ENCODE results near the gene DIS3L.
A peak's percentile ranks its signal among the peaks of the same experiment; 100 is the strongest.
"Not testable (repeated sequence)": the region's sequence is repeated elsewhere in the genome, so short reads cannot be mapped to it uniquely, and the experiment has no call there.

The DIS3L gene

GRCh38 chr15:66308531-66308930 is 15.2 kb downstream of the DIS3L start:
- Histone ChIP-seq H3K27ac (ENCODE audit: low read depth in 2 of 2, low read length in 2 of 2) (no peak overlapping the region), H3K9ac (ENCODE audit: low read depth in 1 of 2, low read length in 2 of 2) (no peak overlapping the region), H3K36me3 (ENCODE audit: control insufficient read depth in 2 of 2, insufficient read depth in 2 of 2, low read length in 2 of 2) (peaks cover 27 to 45% of the 10 kb centered on the region in 2 donors), H3K4me3 (ENCODE audit: low read length in 2 of 2) (no peak overlapping the region), H3K27me3 (ENCODE audit: control insufficient read depth in 2 of 2, insufficient read depth in 2 of 2, low read length in 2 of 2) (no peaks in the 10 kb centered on the region), H3K4me1 (ENCODE audit: control insufficient read depth in 2 of 2, insufficient read depth in 2 of 2, low read length in 2 of 2) (peaks cover 2 to 5% of the 10 kb centered on the region in 2 donors), H3K9me3 (ENCODE audit: control insufficient read depth in 2 of 2, low read length in 2 of 2) (no peaks in the 10 kb centered on the region)

- Histone ChIP-seq H3K27ac (ENCODE audit: low read depth in 2 of 2, low read length in 2 of 2) (no peak overlapping the region), H3K9ac (ENCODE audit: low read depth in 1 of 2, low read length in 2 of 2) (no peak overlapping the region), H3K36me3 (ENCODE audit: control insufficient read depth in 2 of 2, insufficient read depth in 2 of 2, low read length in 2 of 2) (peaks cover 36 to 56% of the 10 kb centered on the region in 2 donors), H3K4me3 (ENCODE audit: low read length in 2 of 2) (no peak overlapping the region), H3K4me1 (ENCODE audit: control insufficient read depth in 2 of 2, insufficient read depth in 2 of 2, low read length in 2 of 2) (peaks cover 2 to 5% of the 10 kb centered on the region in 2 donors), H3K9me3 (ENCODE audit: control insufficient read depth in 2 of 2, low read length in 2 of 2) (no peaks in the 10 kb centered on the region), H3K27me3 (ENCODE audit: control insufficient read depth in 2 of 2, insufficient read depth in 2 of 2, low read length in 2 of 2) (no peaks in the 10 kb centered on the region)
Measured at GRCh38 chr15:66309828-66310227, 16.5 kb downstream of the DIS3L start.

- Histone ChIP-seq H3K27ac (ENCODE audit: low read depth in 2 of 2, low read length in 2 of 2) (no peak overlapping the region), H3K9ac (ENCODE audit: low read depth in 1 of 2, low read length in 2 of 2) (no peak overlapping the region), H3K9me3 (ENCODE audit: control insufficient read depth in 2 of 2, low read length in 2 of 2) (no peaks in the 10 kb centered on the region), H3K36me3 (ENCODE audit: control insufficient read depth in 2 of 2, insufficient read depth in 2 of 2, low read length in 2 of 2) (peaks cover 45 to 64% of the 10 kb centered on the region in 2 donors), H3K4me1 (ENCODE audit: control insufficient read depth in 2 of 2, insufficient read depth in 2 of 2, low read length in 2 of 2) (peaks cover 0 to 5% of the 10 kb centered on the region in 2 donors), H3K4me3 (ENCODE audit: low read length in 2 of 2) (no peak overlapping the region), H3K27me3 (ENCODE audit: control insufficient read depth in 2 of 2, insufficient read depth in 2 of 2, low read length in 2 of 2) (no peaks in the 10 kb centered on the region)
Measured at GRCh38 chr15:66310786-66311185, 17.4 kb downstream of the DIS3L start.

- no peak overlapping the region for H3K4me3 ChIP-seq (ENCODE audit: low read length in 2 of 2)
- no peak overlapping the region for H3K9ac ChIP-seq (ENCODE audit: low read depth in 1 of 2, low read length in 2 of 2)
- peaks cover 46 to 73% of the 10 kb centered on the region in 2 donors for H3K36me3 ChIP-seq (ENCODE audit: control insufficient read depth in 2 of 2, insufficient read depth in 2 of 2, low read length in 2 of 2)
- H3K4me1 ChIP-seq (ENCODE audit: control insufficient read depth in 2 of 2, insufficient read depth in 2 of 2, low read length in 2 of 2) = no peaks in the 10 kb centered on the region
- H3K27ac ChIP-seq (ENCODE audit: low read depth in 2 of 2, low read length in 2 of 2) = no peak overlapping the region
- no peaks in the 10 kb centered on the region for H3K27me3 ChIP-seq (ENCODE audit: control insufficient read depth in 2 of 2, insufficient read depth in 2 of 2, low read length in 2 of 2)
- H3K9me3 ChIP-seq (ENCODE audit: control insufficient read depth in 2 of 2, low read length in 2 of 2) = no peaks in the 10 kb centered on the region
Measured at GRCh38 chr15:66312144-66312543, 18.8 kb downstream of the DIS3L start.

GRCh38 chr15:66323312-66323928 is 30.1 kb downstream of the DIS3L start:
- no peak overlapping the region for H3K4me3 ChIP-seq (ENCODE audit: low read length in 2 of 2)
- no peaks in the 10 kb centered on the region for H3K27me3 ChIP-seq (ENCODE audit: control insufficient read depth in 2 of 2, insufficient read depth in 2 of 2, low read length in 2 of 2)
- no peak overlapping the region for H3K27ac ChIP-seq (ENCODE audit: low read depth in 2 of 2, low read length in 2 of 2)
- H3K36me3 ChIP-seq (ENCODE audit: control insufficient read depth in 2 of 2, insufficient read depth in 2 of 2, low read length in 2 of 2) = peaks cover 23 to 65% of the 10 kb centered on the region in 2 donors
- no peaks in the 10 kb centered on the region for H3K4me1 ChIP-seq (ENCODE audit: control insufficient read depth in 2 of 2, insufficient read depth in 2 of 2, low read length in 2 of 2)
- H3K9me3 ChIP-seq (ENCODE audit: control insufficient read depth in 2 of 2, low read length in 2 of 2) = no peaks in the 10 kb centered on the region
- no peak overlapping the region for H3K9ac ChIP-seq (ENCODE audit: low read depth in 1 of 2, low read length in 2 of 2)

- Histone ChIP-seq H3K4me1 (ENCODE audit: control insufficient read depth in 2 of 2, insufficient read depth in 2 of 2, low read length in 2 of 2) (no peaks in the 10 kb centered on the region), H3K36me3 (ENCODE audit: control insufficient read depth in 2 of 2, insufficient read depth in 2 of 2, low read length in 2 of 2) (peaks cover 29 to 60% of the 10 kb centered on the region in 2 donors), H3K9ac (ENCODE audit: low read depth in 1 of 2, low read length in 2 of 2) (no peak overlapping the region), H3K27me3 (ENCODE audit: control insufficient read depth in 2 of 2, insufficient read depth in 2 of 2, low read length in 2 of 2) (no peaks in the 10 kb centered on the region), H3K9me3 (ENCODE audit: control insufficient read depth in 2 of 2, low read length in 2 of 2) (no peaks in the 10 kb centered on the region), H3K27ac (ENCODE audit: low read depth in 2 of 2, low read length in 2 of 2) (no peak overlapping the region), H3K4me3 (ENCODE audit: low read length in 2 of 2) (no peak overlapping the region)
Measured at GRCh38 chr15:66326051-66326450, 32.7 kb downstream of the DIS3L start.

GRCh38 chr15:66327736-66328135 is 34.4 kb downstream of the DIS3L start:
- H3K9ac ChIP-seq (ENCODE audit: low read depth in 1 of 2, low read length in 2 of 2) = no peak overlapping the region
- peaks cover 24 to 57% of the 10 kb centered on the region in 2 donors for H3K36me3 ChIP-seq (ENCODE audit: control insufficient read depth in 2 of 2, insufficient read depth in 2 of 2, low read length in 2 of 2)

GRCh38 chr15:66328771-66329170 is 35.4 kb downstream of the DIS3L start:
- Histone ChIP-seq H3K27me3 (ENCODE audit: control insufficient read depth in 2 of 2, insufficient read depth in 2 of 2, low read length in 2 of 2) (no peaks in the 10 kb centered on the region), H3K4me1 (ENCODE audit: control insufficient read depth in 2 of 2, insufficient read depth in 2 of 2, low read length in 2 of 2) (no peaks in the 10 kb centered on the region), H3K4me3 (ENCODE audit: low read length in 2 of 2) (no peak overlapping the region), H3K27ac (ENCODE audit: low read depth in 2 of 2, low read length in 2 of 2) (no peak overlapping the region), H3K9me3 (ENCODE audit: control insufficient read depth in 2 of 2, low read length in 2 of 2) (no peaks in the 10 kb centered on the region), H3K36me3 (ENCODE audit: control insufficient read depth in 2 of 2, insufficient read depth in 2 of 2, low read length in 2 of 2) (peaks cover 22 to 52% of the 10 kb centered on the region in 2 donors), H3K9ac (ENCODE audit: low read depth in 1 of 2, low read length in 2 of 2) (no peak overlapping the region)

More at GRCh38 chr15:66327736-66328135, 34.4 kb downstream of the DIS3L start:
- Histone ChIP-seq H3K27ac (ENCODE audit: low read depth in 2 of 2, low read length in 2 of 2) (no peak overlapping the region), H3K9me3 (ENCODE audit: control insufficient read depth in 2 of 2, low read length in 2 of 2) (no peaks in the 10 kb centered on the region), H3K4me3 (ENCODE audit: low read length in 2 of 2) (no peak overlapping the region), H3K27me3 (ENCODE audit: control insufficient read depth in 2 of 2, insufficient read depth in 2 of 2, low read length in 2 of 2) (no peaks in the 10 kb centered on the region), H3K4me1 (ENCODE audit: control insufficient read depth in 2 of 2, insufficient read depth in 2 of 2, low read length in 2 of 2) (no peaks in the 10 kb centered on the region)

GRCh38 chr15:66348530-66348929 is 55.2 kb downstream of the DIS3L start:
- not testable (repeated sequence) for H3K9me3 ChIP-seq (ENCODE audit: control insufficient read depth in 2 of 2, low read length in 2 of 2); H3K4me3 ChIP-seq (ENCODE audit: low read length in 2 of 2); H3K27ac ChIP-seq (ENCODE audit: low read depth in 2 of 2, low read length in 2 of 2); H3K36me3 ChIP-seq (ENCODE audit: control insufficient read depth in 2 of 2, insufficient read depth in 2 of 2, low read length in 2 of 2); H3K27me3 ChIP-seq (ENCODE audit: control insufficient read depth in 2 of 2, insufficient read depth in 2 of 2, low read length in 2 of 2); H3K4me1 ChIP-seq (ENCODE audit: control insufficient read depth in 2 of 2, insufficient read depth in 2 of 2, low read length in 2 of 2); H3K9ac ChIP-seq (ENCODE audit: low read depth in 1 of 2, low read length in 2 of 2)

- peak overlapping the region; percentile 82 to 91 for H3K9ac ChIP-seq (ENCODE audit: low read depth in 1 of 2, low read length in 2 of 2)
Measured at GRCh38 chr15:66356077-66356358, 62.6 kb downstream of the DIS3L start.

More at GRCh38 chr15:66356077-66356358, 62.6 kb downstream of the DIS3L start:
- no peaks in the 10 kb centered on the region for H3K27me3 ChIP-seq (ENCODE audit: control insufficient read depth in 2 of 2, insufficient read depth in 2 of 2, low read length in 2 of 2)
- H3K27ac ChIP-seq (ENCODE audit: low read depth in 2 of 2, low read length in 2 of 2) = peak overlapping the region; percentile 34 to 58
- peaks cover 5% of the 10 kb centered on the region in 2 donors for H3K4me1 ChIP-seq (ENCODE audit: control insufficient read depth in 2 of 2, insufficient read depth in 2 of 2, low read length in 2 of 2)
- H3K4me3 ChIP-seq (ENCODE audit: low read length in 2 of 2) = peak overlapping the region; percentile 92 to 94
- peaks cover 0 to 2% of the 10 kb centered on the region in 2 donors for H3K36me3 ChIP-seq (ENCODE audit: control insufficient read depth in 2 of 2, insufficient read depth in 2 of 2, low read length in 2 of 2)
- no peaks in the 10 kb centered on the region for H3K9me3 ChIP-seq (ENCODE audit: control insufficient read depth in 2 of 2, low read length in 2 of 2)

All from mucosa of rectum (tissue), 2 donors.